ENCODE measurements around the gene MYL3. TPM values are rescaled to one million over a fixed set of nuclear protein-coding genes. Genes with fewer than 3 reads are reported as not detected.

Gene MYL3
- total and polyA plus RNA-seq, 2 donors (not counting 1 experiment from before 2014, with no cell fraction given) = not detected

DNA sequence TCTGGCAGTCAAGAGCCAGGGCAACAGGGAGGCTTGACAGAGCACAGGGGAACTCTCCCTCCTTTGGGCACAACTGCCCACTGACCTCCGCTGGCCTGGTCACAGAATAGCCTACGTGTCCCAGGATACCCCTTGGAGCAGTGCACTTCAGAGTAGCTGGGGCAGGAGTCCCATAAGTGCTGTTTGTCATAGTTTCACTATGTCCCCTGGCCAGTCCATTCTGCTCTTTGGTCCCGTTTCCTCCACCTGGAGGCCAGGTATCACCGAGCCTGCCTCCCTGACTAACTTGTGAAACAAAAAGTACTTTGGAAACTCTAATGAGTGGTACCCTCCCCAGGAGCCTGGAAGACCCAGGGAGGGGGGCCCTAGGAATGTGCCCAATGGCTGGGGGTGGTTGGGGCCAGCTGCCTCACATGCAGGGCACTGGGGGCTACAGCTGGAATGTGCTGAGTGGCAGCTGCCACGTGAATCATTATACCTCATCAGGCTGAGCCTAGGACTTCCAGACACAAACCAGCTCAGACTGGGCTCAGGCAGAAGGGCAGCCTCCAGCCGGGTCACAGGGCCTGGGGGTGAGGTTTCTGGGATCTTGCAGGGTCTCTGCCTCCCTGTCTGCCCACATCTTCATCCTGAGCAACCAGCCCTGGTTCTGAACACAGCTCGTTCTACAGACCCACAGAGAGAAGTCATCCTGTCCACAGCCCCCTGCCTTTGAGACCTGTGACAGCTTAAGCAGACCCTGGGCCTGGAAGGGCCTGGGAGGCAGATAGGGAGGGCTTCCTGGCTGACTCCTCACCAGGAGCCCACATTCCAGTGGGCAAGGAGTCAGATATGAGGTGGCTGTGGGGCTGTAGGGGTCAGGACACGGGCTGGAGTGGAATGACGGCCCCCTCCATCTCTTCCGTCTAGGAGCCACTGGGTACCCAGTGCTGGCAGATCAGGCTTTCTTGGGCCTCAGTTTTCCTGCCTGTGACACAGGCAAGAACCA, 13.4 kb upstream of the MYL3 start:
- Histone ChIP-seq H3K79me2 (ENCODE audit: control insufficient read depth, insufficient read depth, low read length) (no peaks in the 10 kb centered on the region), H3K4me2 (replicated peaks; ENCODE audit: low read depth, low read length, poor library complexity, severe bottlenecking) (no peak overlapping the region), H3K27ac (ENCODE audit: low read length in 2 of 2) (no peak overlapping the region), H3K27me3 (replicated peaks in 1 of 4; ENCODE audit: control extremely low read depth in 1 of 4, control insufficient read depth in 3 of 4, insufficient read depth in 4 of 4, low read length in 3 of 4) (peaks cover 0 to 22% (median 6%) of the 10 kb centered on the region in 4 experiments), H3K9ac (ENCODE audit: low read length) (no peak overlapping the region), H3K9me3 (ENCODE audit: control extremely low read depth in 1 of 3, control insufficient read depth in 2 of 3, insufficient read depth in 1 of 3, low read length in 2 of 3) (no peaks in the 10 kb centered on the region), H3K4me1 (ENCODE audit: control insufficient read depth in 2 of 2, insufficient read depth in 2 of 2, low read length in 2 of 2) (peaks cover 22 to 25% of the 10 kb centered on the region in 2 donors), H4K20me1 (ENCODE audit: control insufficient read depth, insufficient read depth, low read length, poor library complexity, severe bottlenecking) (no peaks in the 10 kb centered on the region), H3K4me3 (ENCODE audit: control extremely low read depth in 1 of 5, extremely low read depth in 1 of 5, insufficient read depth in 1 of 5, low read depth in 2 of 5, low read length in 4 of 5) (no peak overlapping the region), H2AFZ (ENCODE audit: insufficient read depth, low read depth, low read length, poor library complexity, severe bottlenecking) (no peak overlapping the region), H3K36me3 (replicated peaks in 1 of 2; ENCODE audit: control extremely low read depth in 1 of 2, control insufficient read depth in 1 of 2, extremely low read depth in 1 of 2, insufficient read depth in 2 of 2, low read length in 1 of 2) (no peaks in the 10 kb centered on the region)
- Mint-ChIP-seq H3K4me3 (no peak overlapping the region), H3K4me1 (peaks cover 25% of the 10 kb centered on the region), H3K9me3 (ENCODE audit: insufficient read depth) (no peaks in the 10 kb centered on the region), H3K27me3 (peaks cover 17% of the 10 kb centered on the region), H3K27ac (no peak overlapping the region)
- no peak for ATAC-seq (ENCODE audit: low read depth)
- TF ChIP-seq, protein P1, sequence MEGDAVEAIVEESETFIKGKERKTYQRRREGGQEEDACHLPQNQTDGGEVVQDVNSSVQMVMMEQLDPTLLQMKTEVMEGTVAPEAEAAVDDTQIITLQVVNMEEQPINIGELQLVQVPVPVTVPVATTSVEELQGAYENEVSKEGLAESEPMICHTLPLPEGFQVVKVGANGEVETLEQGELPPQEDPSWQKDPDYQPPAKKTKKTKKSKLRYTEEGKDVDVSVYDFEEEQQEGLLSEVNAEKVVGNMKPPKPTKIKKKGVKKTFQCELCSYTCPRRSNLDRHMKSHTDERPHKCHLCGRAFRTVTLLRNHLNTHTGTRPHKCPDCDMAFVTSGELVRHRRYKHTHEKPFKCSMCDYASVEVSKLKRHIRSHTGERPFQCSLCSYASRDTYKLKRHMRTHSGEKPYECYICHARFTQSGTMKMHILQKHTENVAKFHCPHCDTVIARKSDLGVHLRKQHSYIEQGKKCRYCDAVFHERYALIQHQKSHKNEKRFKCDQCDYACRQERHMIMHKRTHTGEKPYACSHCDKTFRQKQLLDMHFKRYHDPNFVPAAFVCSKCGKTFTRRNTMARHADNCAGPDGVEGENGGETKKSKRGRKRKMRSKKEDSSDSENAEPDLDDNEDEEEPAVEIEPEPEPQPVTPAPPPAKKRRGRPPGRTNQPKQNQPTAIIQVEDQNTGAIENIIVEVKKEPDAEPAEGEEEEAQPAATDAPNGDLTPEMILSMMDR (IDR thresholded peaks at IDR 0.05) = no peak
- no peak for TF ChIP-seq EZH2 (IDR thresholded peaks at IDR 0.05; ENCODE audit: borderline replicate concordance, insufficient read depth, low read depth, low read length, poor library complexity, severe bottlenecking)
- ChIA-PET CTCF (interaction anchor here (1.3 kb wide), 1 partner anchor 33 kb away, joined by 4 read pairs; no protein-coding TSS in a partner anchor), POLR2A (no interaction called here)
- DNase-seq = no peak
- 100% methylated on average over 6 of the region's 10 CpGs for WGBS (ENCODE audit: insufficient coverage)
- intact Hi-C loops (cut with micrococcal nuclease) = no loop called here

DNA sequence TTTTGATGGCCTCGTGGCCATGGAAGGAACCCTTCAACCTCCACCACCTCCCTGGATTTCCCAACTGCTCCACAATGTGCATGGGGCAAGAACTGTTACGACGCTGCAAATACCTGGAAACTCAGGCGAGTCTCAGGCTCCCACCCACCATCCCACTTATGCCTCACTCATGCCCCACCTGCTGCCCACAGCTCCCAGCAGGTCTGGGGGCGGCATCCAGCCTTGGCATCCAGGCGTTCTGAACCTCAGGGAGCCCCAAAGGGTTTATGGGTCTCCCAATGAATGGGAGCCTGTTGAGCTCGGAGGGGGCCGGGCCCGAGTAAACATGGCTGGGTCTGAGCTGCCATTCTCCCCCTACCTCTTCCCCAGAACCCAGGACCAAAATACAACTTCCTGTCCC, 12.3 kb upstream of the MYL3 start:
- Histone ChIP-seq H3K4me2 (replicated peaks; ENCODE audit: low read depth, low read length, poor library complexity, severe bottlenecking) (no peak overlapping the region), H3K4me1 (ENCODE audit: control insufficient read depth in 2 of 2, insufficient read depth in 2 of 2, low read length in 2 of 2) (peaks cover 16 to 20% of the 10 kb centered on the region in 2 donors), H2AFZ (ENCODE audit: insufficient read depth, low read depth, low read length, poor library complexity, severe bottlenecking) (no peak overlapping the region), H3K79me2 (ENCODE audit: control insufficient read depth, insufficient read depth, low read length) (no peaks in the 10 kb centered on the region), H3K9ac (ENCODE audit: low read length) (no peak overlapping the region), H3K27ac (ENCODE audit: low read length in 2 of 2) (no peak overlapping the region), H3K4me3 (ENCODE audit: control extremely low read depth in 1 of 5, extremely low read depth in 1 of 5, insufficient read depth in 1 of 5, low read depth in 2 of 5, low read length in 4 of 5) (no peak overlapping the region), H3K36me3 (replicated peaks in 1 of 2; ENCODE audit: control extremely low read depth in 1 of 2, control insufficient read depth in 1 of 2, extremely low read depth in 1 of 2, insufficient read depth in 2 of 2, low read length in 1 of 2) (no peaks in the 10 kb centered on the region), H4K20me1 (ENCODE audit: control insufficient read depth, insufficient read depth, low read length, poor library complexity, severe bottlenecking) (no peaks in the 10 kb centered on the region), H3K27me3 (replicated peaks in 1 of 4; ENCODE audit: control extremely low read depth in 1 of 4, control insufficient read depth in 3 of 4, insufficient read depth in 4 of 4, low read length in 3 of 4) (peaks cover 0 to 12% (median 2%) of the 10 kb centered on the region in 4 experiments), H3K9me3 (ENCODE audit: control extremely low read depth in 1 of 3, control insufficient read depth in 2 of 3, insufficient read depth in 1 of 3, low read length in 2 of 3) (no peaks in the 10 kb centered on the region)
- no peak overlapping the region for H3K4me3 Mint-ChIP-seq
- ChIA-PET POLR2A (no interaction called here), CTCF (no interaction called here)
- peaks cover 18% of the 10 kb centered on the region for H3K27me3 Mint-ChIP-seq
- WGBS (ENCODE audit: insufficient coverage) = 98% methylated on average over 9 of the region's 9 CpGs
- intact Hi-C loops (cut with micrococcal nuclease) = no loop called here
- TF ChIP-seq, protein P1 (IDR thresholded peaks at IDR 0.05) = no peak
- ATAC-seq (ENCODE audit: low read depth) = no peak
- no peaks in the 10 kb centered on the region for H3K9me3 Mint-ChIP-seq (ENCODE audit: insufficient read depth)
- no peak for DNase-seq
- H3K4me1 Mint-ChIP-seq = peaks cover 22% of the 10 kb centered on the region
- H3K27ac Mint-ChIP-seq = no peak overlapping the region
